Middle frontal gyrus (tissue), 1 donor: Measurements from ENCODE around the gene MEGF11.
"Not testable (repeated sequence)": the region's sequence is repeated elsewhere in the genome, so short reads cannot be mapped to it uniquely, and the experiment has no call there.

ENCODE experiments used
- DNase-seq: peaks from one replicate; pipeline ENCODE4 v3.0.0-alpha.2; 2015; ENCODE audit warnings: low spot score; ENCODE audit errors: extremely low spot score

MEGF11 gene

DNA sequence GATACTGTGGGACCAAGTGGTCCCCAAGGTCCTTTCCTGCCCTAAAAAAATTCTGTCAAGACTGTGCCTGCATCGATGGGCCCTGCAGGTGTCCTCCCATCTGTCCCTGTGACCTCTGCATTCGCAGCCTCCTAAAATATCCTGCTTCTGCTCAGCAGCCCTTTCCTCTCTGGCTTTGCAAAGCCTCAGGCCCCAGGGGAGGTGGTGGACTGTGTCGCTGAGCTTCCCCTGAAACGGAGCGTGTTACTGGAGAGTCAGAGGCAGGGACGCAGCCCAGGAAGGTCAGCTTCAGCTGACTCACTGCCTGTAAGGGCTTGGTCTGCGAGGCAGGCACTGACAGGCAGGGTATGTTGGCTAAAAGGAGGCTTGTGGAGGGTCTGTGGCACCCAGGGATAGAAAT, 274.2 kb downstream of the MEGF11 start:
- DNase-seq: no peak

DNA sequence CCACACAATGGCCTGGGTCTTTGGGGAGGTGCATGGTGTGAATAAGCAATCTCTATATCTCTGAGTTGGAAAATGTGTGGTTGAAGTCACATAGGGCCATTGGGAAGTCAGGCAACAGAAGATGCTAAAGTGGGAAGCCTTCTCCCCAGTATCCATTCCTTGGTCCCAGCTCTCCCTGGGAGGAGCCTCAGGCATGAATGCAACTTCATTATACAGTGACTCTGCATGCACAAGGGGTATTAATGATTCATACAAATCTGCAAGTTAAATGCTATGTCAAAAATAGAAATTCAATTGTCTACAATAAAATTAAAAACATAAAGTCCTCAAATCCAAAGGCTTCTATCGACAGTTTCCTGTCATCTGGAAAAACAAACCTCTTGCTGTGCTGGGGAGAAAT, 275.4 kb downstream of the MEGF11 start:
- no peak for DNase-seq

DNA sequence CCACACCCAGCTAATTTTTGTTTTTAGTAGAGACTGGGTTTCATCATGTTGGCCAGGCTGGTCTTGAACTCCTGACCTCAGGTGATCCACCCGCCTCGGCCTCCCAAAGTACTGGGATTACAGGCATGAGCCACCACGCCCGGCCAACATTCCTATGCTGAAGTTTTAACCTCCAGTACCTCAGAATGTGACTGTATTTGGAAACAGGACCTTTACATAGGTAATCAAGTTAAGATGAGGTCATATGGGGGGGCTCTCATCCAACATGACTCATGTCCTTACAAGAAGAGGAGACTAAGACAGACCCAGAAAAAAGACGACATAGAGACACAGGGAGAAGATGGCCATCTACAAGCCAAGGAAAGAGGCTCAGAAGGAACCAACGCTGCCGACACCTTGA, 277.4 kb downstream of the MEGF11 start:
- DNase-seq: not testable (repeated sequence)

DNA sequence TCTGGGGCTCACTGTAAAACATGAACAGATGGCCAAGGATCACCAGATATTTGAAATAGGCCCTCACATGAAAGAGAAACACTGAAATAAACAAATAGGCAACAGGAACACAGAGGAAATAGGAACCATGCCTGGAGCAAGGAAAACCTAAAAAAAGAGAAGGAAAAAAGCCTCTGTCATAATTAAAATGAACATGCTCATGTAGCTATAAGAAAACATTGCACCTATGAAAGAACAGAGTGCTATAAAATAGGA, 281.9 kb downstream of the MEGF11 start:
- no peak for DNase-seq

DNA sequence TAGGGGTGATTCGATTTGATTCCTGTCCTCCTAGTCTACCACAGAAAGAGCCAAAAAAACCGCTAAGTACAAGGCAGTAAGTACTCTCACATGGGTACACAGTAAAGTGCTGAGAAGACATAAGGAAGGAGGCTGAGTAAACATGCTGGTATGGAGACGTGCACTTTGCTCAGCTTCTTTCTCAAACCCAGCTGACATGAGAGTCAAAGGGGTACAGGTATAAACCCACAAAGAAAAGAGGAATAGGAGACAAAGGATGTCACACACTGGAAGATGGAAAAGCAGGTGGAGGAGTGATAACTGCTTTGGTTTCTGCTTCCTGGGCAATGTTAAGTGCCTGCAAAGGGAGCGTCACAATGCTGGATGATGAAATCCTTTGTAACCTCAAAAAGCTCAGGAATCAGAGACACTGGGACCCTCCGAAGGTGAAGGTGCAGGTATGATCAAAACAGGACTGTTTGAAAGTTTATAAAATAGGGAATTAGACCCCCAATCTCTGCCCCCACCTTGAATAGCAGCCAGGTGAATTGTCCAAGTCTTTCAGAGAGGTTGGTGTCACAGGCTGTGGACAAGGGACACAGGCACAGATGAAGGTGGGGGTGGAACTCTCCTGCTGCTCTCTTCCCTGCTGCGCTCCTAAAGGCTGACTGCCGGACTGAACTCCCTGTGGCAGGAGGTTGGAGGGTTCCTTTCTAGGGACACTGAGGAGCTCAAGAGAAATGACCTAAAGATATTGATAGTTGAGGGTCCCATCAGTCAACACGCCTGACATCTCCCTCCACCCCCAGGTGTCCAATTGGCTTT, 282.4 kb downstream of the MEGF11 start:
- no peak for DNase-seq

DNA sequence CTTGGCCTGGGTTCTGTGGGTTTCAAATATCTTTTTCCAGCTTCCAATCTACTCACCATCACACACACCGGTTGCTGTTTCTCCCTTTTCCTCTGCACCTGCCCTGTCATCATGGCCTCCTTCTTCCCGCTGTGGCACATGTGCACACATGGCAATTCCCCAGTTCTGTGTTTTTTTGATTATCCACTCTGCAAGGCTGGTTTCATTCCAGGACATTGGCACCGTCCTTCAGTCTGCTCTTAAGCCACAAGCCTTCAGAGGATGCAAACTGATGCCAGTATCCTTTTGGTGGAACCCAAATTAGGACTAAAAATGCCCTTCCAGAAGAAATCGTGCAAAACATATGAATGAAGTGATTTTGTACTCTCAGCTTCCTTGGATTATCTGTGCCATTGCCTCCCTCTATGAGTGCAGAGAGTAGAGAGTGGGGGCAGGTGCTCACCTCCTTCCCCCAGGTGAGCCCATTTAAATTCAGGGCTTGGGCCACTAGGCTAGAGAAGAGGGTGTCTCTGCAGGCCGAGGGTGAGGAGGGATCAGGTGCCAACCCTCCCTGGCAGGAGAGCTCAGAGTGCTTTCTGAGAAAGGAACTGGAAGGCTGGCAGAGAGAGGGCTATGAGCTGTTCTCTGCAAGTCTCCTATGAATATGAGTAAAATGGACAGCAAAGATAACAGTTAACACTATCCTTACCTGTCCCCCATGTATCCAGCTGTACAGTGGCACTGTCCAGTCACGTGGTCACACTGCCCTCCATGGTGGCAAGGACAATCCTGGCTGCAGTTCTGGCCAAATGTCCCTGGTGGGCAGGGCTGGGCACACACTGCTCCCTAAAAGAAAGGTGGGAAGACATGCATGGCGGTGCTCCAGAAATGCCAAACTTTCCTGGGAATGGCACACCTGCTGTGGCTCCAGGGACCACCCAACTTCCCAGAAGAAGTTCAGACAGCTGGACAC, 283.4 kb downstream of the MEGF11 start:
- DNase-seq: no peak

DNA sequence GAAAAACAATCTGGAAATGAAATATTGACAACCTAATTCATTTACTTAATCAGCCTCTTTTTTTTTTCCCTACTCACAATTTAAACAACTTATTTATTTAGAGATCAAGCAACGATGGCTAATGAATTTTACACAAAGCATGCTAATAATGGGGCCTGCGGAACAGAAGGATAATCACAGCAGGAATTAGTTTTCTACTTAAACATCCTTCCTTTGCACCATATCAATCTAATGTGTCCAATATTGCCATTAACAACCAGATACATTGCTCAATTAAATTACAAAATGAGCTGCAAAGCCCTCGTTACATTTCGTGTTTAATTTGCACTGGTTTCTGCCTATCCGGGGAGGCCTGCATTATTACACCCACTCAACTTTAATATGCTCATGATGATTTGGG, 285.0 kb downstream of the MEGF11 start:
- DNase-seq: no peak

DNA sequence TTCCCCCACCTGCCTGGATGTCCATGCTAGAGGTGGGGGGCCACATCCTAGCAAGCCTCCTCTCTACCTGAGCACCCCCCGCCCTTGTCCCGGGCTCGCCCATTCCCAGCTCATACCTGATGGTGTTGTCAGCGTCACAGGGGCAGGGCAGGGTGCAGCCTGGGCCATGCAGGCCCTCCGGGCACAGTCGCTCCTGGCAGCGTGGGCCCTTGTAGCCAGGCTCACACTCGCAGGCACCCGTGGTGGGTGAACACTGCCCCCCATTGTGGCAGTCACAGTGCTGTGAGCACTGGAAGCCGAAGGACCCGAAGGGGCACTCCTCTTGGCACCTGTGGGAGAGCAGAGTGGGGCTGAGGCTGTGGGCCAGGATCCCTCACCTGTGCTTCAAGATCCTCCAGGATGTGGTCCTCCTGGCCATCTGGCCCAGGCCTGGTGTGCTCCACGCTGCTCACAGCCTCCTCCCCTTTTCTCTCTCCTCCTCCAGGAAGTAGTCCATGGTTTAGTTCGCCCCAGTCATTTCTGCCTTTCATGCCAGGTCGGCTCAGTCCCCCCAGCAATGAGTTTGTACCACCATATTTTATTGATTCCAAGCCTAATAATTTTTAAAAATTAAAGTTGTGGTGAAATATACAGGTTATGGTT, 288.6 kb downstream of the MEGF11 start:
- no peak for DNase-seq

DNA sequence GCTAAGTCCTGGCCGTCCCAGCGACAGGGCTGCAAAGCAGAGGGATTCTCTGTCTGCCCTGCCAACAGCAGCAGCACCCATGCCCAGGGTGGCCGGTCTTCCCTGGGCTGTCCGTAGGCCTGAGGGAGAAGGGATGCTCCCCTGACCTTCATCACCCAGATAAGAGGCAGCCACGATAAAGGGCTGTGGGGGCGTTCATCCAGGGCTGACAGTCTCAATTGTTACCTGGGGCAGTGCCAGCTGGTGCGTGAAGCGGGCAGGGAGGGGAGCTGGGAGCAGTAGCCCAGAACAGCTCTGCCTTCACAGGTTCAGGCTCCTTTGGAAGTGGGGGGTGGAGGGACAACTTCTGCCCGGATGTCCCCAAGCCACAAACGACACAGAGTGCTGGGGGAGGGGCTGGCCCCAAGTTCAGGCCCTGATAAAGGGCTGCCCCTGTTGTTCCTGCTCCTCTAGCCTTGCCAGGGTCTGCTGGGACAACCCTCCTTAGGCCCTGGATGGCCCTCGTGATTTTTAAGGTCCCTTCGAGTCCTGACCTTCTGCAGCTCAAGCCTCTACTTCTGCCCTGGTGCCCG, 289.6 kb downstream of the MEGF11 start:
- no peak for DNase-seq

DNA sequence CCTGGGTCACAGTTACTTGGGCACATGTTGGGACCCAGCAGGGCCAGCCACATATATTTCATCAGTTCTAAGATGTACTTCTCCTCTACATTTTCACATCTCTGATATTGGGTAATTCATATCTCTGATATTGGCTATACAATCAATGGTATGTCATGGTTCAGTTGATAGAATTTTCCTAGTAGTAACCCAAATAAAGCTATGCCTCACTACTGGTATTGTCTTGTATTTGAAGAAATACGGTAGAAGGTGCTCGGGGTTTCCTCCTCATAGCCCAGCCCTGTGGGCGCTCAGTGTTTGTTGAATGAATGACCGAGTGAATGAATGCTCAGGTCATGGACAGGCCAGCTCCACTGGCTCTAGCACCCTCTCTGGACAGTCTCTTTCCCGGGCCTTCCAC, 290.2 kb downstream of the MEGF11 start:
- DNase-seq: no peak

DNA sequence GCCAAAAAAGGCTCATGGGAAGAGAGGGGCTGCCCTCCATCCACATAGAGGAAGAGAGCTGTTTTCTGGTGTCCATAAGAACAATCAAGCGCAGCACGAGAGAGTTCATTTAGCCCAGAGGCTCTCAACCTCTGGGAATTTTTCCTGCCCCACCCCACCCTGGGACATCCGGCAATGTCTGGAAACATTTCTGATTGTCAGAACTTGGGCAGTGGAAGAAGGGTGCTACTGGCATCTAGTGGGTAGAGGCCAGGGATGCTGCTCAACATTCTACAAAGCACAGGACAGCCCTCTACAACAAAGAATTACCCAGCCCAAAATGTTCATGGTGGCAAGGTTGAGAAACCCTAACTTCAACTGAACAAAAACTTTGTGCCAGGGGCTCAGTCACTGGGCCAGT, 291.4 kb downstream of the MEGF11 start:
- DNase-seq: no peak

DNA sequence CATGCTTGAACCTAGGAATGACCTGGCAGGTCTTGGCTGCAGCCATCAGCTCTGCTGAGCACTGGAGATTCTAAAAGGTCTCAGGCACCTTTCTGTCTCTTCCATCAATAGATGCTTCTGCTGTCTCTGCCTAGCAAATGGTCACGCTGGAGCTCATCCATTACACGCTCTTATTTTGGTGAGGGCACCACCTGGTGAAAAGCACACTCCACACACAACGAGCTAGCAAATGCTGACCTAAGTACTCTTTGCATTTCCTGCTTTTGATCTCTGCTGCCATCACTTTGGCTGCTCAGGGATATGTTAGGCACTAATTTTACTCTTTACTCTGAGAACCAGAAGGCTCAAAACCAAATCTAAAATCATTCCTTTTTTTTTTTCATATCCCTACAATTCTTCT, 293.0 kb downstream of the MEGF11 start:
- DNase-seq: no peak

DNA sequence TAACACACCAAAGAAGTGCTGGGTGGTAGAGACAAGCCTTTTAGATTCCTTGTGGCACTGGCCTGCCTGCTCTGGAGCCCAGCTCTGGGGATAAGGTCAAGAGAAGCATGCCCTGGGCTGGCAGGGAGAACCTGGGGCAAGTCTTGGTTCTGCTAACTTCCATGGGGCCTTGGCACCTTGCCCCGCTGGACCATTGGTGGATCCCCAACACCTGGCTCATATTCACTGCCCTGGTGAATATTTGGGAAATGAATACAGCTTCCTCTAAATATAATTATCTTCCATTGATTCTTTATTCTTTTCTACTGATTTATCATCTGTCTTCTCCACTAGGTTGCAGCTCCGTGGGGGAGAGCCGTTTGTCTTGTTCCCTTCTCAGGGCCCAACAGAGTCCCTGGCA, 294.7 kb downstream of the MEGF11 start:
- no peak for DNase-seq

DNA sequence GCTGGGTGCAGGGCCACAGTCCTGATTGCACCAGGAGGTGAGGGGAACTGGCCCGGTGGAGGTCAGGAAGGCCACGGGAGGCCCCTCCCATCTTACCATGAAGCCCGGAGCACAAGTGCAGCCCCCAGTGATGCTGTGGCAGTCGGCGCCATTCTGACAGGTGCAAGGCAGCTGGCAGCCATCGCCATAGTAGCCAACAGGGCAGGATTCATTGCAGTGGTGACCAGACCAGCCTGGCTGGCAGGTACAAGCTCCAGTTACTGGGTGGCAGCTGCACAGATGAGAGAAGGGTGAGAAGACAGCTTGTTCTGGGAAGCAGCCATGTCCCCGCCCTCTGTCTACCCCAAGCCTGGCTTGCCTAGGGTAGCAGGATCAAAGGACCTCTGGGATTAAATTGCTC, 296.1 kb downstream of the MEGF11 start:
- DNase-seq: no peak

DNA sequence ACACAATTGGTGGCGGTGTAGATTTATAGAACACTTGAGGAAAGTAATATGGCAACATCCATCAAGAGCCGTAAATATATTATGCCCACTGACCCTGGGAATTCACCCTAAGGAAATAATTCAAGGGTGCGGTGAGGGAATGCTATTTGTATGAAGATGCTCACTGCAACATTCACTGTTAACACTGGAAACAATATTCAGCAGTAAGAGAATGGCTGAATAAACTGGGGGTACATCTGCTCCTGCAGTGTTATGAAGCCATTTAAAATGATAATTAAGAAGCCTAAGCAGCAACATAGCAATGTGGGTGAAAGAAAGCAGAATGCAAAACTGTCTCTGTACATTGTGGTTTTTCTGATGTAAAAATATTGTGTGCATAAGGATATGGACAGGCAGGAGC, 296.7 kb downstream of the MEGF11 start:
- no peak for DNase-seq

DNA sequence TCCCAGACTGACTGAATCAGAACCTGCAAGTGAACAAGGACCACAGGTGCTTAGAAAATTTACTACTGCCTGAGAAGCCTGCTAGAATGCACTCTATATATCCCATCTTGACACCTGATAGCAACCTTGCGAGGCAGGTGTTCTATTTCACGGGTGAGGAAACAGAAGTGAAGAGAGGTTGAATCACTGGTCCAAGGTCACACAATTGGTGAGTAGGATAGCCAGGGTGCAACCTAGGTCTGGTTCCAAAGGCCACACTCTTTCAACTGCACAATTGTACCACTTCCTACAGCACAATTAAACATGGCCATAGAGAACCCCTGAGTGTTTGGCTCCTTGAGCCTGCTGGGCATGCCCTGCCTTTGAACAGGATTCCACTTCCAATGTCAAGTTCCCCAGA, 297.2 kb downstream of the MEGF11 start:
- DNase-seq: no peak

DNA sequence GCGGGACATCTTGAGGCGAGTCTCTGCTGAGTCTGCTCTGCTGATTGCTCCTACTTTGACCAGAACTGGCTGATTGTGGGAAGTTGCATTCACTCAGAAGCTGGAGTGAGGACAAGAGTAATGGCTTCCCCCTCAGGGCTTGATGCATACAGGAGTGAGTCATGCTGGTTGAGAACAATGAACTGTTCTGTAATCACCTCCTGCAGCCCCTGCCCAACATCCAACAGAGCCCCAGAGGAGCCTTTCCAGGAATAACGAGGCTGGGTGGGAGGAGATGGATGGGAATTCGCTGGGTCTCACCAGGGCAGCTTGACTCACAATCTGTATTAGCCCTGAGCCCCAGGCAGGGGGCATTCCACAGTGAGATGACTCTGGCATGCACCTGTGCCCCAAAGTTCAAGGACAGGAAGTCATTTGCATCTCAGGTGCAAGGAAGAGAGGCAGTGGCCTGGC, 299.2 kb downstream of the MEGF11 start:
- DNase-seq: no peak

DNA sequence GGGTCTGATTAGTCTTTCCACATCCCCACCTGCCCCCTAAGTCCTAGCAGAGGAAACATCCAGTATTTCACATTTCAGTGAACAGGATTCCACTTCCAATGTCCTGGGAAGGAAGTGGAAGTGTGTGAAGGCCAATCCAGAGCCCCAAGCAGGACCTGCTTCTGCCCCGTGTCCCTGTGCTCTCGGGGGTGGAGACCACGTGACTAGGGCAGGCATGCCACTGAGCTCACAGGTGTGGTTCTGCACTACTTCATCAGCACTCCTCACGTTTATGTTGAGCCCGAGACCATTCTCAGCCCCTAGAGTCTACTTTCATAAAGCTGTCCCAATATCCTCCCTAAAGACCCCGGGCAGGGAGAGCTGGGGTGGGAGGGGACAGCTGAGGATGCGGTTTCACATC, 299.9 kb downstream of the MEGF11 start:
- DNase-seq: no peak

DNA sequence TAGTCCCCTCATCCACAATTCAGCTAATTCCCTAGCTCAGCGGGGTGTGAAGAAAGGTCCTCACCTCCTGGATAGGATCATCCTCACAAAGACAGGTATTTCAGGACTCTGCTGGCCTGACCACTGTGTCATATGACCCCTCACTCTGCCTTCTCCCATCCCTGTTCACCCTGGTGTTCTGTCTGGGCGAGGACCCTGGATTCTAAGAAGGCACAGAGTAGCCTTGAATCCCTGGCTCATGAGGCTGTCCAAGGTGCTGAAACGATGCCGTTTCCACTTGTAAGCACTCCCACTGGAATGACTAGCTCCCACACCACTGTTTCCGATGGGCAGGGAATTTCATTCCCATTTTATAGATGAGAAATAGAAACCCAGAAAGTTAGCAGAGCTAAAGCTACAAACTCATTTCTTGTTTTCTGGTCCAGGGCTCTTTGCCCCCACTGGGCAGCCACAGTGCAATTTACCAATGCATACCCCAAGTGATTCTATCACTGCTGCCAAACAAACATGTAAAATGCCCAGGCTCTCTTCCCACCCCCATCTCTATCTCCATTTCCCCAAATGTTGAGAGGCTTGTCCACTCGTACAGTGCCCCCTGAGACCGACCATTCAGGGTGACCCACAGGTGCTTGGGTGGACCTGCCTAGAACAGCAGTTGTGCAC, 301.0 kb downstream of the MEGF11 start:
- no peak for DNase-seq

DNA sequence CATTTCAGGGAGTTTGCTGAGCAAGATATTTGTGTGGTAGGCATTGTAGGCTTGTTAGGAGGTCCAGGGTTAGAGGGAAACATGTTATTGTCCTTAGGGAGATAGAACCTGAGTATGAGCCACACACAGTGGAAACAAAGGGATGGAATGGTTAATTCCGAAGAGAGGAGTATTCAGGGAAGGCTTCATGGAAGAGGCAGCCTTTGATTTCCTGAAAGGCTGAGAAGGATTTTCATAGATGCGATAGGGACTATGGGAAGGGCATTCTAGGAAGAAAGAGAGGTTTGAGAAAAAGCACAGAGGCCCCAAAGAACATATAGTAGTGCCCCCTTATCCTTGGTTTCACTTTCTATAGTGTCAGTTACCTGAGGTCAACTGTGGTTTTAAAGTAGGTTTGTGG, 302.5 kb downstream of the MEGF11 start:
- DNase-seq: no peak

DNA sequence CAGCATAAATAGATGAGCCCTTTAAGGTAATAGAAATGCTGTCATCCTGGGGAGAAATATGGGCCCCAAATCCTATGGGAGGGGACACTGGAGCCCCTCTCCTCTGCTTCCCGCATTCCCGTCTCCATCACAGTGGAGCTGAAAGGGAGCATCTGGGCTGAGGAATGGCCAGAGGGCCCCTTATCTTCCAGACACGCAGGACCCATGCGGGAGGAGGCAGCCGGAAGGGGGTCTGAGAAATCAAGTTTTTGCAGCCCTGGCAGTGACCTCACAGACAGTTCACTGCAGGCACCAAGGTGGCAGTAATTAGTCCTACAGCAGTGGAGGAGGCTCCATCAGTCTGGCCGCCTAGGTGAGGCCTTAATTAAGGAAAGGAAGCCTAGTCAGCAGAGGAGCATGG, 304.1 kb downstream of the MEGF11 start:
- no peak for DNase-seq
